ENCODE results near the gene ANKLE2.

DNA sequence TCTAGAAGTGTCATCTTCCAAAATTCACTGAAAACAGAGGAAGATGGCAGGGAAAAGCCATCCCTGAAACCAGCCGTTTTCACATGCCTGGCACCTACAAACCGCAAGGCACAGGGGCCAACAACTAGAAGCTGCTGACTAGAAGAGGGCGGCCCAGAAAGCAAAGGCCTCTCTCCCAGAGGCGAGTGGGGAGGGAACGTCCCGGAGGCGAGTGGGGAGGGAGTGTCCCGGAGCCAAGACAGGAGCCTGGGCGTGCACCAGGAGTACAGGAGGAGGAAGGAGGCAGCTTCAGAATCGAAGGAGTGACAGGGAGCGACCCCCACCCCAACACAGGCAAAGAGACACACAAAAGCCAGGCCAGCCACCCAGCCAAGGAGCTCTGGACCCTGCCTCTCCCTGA, 21.0 kb downstream of the ANKLE2 start:
- TF ChIP-seq, protein P1, sequence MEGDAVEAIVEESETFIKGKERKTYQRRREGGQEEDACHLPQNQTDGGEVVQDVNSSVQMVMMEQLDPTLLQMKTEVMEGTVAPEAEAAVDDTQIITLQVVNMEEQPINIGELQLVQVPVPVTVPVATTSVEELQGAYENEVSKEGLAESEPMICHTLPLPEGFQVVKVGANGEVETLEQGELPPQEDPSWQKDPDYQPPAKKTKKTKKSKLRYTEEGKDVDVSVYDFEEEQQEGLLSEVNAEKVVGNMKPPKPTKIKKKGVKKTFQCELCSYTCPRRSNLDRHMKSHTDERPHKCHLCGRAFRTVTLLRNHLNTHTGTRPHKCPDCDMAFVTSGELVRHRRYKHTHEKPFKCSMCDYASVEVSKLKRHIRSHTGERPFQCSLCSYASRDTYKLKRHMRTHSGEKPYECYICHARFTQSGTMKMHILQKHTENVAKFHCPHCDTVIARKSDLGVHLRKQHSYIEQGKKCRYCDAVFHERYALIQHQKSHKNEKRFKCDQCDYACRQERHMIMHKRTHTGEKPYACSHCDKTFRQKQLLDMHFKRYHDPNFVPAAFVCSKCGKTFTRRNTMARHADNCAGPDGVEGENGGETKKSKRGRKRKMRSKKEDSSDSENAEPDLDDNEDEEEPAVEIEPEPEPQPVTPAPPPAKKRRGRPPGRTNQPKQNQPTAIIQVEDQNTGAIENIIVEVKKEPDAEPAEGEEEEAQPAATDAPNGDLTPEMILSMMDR (IDR thresholded peaks at IDR 0.05; ENCODE audit: poor library complexity, severe bottlenecking), result no peak
- TF ChIP-seq RAD21 (conservative IDR thresholded peaks at IDR 0.05), result no peak
- no peak for TF ChIP-seq POLR2AphosphoS5 (IDR thresholded peaks at IDR 0.05)

All from neural cell (in vitro differentiated cells).